GM18508 (cell line): ENCODE measurements around the gene USP53.
"Not testable (repeated sequence)": the region's sequence is repeated elsewhere in the genome, so short reads cannot be mapped to it uniquely, and the experiment has no call there.

Source experiments
- ATAC-seq: cut with Tn5 transposase; IDR thresholded peaks from one replicate; pipeline ENCODE4 v1.9.1; 2021; ENCODE audit warnings: moderate number of reproducible peaks; ENCODE audit not compliant: insufficient read depth, unreplicated experiment

Gene USP53

DNA sequence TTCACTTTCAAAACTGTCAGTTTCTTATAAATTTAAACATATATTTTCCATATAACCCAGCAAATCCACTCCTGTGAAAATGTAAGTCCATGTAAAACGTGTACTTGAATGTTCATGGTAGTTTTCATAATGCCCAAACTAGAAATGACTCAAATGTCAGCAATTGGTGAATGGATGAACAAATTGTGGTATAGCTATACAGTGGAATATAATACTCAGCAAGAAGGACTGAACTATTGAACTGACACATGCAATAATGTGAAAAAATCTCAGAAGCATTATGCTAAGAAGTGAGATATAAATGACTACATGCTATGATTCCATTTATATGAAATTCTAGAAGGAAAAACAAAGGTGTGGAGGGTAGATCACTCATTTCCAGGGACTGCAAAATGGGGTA is 52.2 kb downstream of the USP53 start:
- no peak for ATAC-seq

DNA sequence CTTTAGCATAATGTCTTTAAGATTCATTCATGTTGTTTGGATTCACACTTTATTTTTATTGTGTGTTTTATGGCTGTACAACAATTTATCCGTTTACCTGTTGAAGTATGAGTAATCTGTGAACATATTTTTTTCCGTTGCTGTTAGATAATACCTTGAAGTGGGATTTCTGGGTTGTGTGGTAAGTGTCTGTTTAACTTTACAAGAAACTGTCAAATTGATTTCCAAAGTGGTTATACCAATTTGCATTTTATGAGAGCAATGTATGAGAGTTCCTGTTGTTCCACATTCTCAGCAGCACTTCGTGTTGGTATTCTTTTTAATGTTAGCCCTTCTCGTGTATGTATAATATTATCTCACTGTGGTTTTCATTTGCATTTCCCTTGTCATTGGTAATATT is 53.6 kb downstream of the USP53 start:
- ATAC-seq: no peak

DNA sequence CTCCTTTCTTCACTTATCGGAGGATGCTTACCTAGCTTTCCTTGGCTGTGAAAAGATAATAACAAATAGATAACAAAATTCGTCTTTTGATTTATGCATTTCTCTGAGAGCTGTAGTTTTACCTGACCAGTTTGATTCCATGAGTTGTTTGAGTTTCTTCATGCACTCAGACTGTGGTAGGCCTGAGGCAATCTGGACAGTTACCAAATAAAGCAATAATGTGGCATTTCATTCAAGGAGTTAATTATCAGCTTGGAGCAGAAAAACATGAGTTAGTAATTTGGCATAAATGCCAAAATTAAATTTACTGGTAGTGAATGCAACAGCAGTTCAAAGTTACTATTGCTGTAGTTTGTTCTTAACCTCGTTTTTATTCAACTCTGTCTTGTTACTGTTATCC is 56.0 kb downstream of the USP53 start:
- ATAC-seq: no peak

DNA sequence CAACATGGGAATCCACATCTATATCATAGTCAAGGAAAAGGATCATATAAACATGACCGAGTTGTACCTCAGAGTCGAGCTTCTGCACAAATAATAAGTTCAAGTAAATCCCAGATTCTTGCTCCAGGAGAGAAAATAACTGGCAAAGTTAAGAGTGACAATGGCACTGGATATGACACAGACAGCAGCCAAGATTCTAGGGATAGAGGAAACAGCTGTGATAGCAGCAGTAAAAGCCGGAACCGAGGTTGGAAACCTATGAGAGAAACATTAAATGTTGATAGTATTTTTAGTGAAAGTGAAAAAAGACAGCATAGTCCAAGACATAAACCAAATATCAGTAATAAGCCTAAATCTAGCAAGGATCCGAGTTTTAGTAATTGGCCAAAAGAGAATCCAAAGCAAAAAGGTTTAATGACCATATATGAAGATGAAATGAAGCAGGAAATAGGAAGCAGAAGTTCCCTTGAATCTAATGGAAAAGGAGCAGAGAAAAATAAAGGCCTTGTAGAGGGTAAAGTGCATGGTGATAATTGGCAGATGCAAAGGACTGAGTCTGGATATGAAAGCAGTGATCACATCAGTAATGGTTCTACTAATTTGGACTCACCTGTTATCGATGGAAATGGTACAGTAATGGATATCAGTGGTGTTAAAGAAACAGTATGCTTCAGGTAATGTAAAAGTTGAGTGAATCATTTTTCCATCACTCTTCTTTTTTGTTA is 59.0 kb downstream of the USP53 start:
- no peak for ATAC-seq

DNA sequence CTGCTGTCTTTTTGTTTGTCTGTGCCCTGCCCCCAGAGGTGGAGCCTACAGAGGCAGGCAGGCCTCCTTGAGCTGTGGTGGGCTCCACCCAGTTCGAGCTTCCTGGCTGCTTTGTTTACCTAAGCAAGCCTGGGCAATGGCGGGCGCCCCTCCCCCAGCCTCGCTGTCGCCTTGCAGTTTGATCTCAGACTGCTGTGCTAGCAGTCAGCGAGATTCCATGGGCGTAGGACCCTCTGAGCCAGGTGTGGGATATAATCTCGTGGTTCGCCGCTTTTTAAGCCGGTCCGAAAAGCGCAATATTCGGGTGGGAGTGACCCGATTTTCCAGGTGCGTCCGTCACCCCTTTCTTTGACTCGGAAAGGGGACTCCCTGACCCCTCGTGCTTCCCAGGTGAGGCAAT is 67.0 kb downstream of the USP53 start:
- ATAC-seq: not testable (repeated sequence)

DNA sequence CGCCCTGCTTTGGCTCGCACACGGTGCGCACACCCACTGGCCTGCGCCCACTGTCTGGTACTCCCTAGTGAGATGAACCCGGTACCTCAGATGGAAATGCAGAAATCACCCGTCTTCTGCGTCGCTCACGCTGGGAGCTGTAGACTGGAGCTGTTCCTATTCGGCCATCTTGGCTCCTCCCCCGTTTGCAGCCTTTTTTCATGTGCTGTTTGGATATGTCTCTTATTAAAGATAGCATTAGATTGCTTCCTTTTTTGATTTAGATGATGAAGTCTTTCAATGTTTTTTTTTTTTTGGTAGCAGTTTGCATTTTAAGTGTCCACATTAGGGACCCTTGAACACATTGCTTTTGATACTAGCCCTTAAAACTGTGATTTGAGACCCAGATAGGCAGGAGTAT is 67.4 kb downstream of the USP53 start:
- not testable (repeated sequence) for ATAC-seq

DNA sequence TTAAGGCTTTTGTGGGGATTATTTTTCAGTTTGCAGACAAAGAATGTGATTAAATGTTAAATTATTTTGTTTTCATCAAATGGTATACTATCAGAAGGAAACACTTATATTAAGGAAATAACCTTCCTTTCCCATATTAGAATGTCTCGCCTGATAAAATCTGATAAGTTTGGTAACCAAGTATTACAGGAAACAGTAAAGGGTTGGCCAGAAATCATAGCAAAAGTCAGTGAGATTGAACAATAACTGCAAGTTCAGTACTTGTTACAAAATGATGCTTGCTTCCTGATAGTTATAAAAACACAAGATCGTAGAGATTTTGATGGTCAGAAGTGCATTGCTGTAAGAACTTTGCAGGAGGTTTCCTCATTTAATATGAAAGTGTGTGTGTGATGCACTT is 68.9 kb downstream of the USP53 start:
- no peak for ATAC-seq

DNA sequence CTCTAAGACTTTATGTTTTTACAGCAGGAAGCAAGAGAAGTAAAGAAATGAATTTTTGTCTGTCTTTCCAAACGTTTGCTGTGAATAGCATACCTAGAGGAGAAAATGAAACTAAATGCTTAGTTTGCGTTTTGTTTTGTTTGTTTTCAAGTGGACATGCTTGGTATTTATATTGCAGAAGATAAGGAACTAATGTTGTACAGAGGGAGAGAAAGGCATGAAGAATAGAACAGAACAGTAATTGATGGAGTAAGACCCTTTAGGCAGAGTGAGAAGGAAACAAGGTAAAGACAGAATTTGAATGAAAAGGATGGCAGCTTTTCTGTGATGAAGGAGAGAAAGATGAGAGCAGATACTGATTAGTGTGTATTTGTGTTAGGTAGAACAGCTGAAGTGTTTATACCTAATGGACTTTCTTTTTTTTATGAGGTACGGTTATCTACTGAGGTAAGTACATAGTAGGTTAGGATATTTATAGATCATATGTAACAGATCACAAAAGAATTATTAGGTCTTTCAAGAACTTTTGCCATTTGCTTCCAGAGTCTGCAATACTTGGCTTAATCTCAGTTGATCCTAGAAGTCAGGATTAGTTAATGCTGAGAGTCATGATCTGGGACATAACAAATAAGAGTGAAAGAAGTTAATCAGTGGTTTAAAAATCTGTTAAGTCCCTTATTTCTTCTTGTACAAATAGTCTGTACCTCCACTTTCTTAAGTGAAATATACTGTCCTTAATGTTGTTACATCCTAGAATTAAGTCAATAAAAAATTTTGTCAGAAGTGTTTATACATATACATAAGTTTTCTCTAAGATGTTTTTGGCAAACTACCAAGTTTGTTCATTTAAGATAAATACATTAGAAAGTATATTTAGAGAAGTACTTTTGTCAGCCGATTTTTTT is 72.6 kb downstream of the USP53 start:
- ATAC-seq: no peak

DNA sequence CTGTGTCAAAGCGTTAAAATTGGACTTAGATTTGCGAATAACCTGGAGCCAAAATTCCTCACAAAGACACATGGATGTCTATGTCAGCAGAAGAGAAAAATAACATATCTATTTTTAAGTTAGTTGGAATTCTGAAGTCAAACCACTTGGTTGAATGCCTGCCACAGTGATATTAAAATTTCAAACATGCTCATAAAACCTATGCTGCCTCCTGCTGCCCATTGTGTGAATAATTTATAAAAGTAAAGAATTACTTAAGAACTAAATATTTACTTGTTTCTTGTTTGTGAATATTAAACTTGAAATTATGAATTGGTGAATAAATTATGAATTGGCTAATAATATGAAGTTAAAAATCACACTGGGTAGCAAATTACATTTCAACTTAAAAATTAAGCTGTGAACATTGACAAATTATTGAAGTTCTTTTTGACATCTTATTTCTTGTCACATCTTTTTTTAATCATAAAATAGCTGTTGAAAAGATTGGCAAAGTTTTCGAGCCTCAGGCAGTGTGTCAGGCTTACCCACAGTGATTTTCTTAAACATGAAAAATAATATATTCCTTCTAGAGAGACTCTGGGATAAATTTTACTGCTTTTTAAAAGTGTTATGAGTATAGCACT is 74.0 kb downstream of the USP53 start:
- no peak for ATAC-seq

DNA sequence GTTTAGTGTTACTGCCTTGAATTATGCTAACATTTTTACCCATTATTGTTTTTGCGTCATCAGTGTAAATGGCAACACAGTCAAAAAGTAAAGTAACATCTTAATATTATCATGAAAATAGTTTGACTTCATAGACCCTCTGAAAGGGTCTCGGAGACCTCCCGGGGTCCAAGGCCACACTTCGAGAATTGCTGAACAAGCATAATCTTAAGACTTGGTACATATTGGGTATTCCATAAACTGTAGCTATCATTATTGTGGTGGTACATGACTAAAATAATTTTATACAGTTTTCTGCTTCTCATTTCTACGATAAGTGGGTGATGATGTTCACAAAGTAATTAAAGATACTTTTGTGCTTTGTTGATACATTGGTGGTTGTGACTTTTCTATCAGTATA is 76.8 kb downstream of the USP53 start:
- ATAC-seq: no peak

DNA sequence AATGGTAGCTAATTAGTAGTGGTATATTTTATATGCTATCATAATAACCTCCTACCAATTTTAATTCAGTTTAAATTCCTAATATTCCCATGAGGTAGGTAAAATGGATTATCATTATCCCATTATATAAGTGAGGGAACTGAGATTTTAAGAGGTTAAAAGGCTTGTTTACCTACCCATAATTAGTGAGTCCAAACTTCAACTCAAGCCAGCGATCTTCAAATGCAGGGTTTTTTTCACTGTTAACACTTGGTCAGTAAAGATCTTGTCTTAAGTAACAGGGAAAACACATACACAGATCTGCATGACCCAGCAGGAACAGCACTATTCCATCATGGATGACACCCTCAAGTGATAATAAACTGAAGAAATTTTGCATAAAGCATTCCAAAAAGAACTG is 78.1 kb downstream of the USP53 start:
- no peak for ATAC-seq

DNA sequence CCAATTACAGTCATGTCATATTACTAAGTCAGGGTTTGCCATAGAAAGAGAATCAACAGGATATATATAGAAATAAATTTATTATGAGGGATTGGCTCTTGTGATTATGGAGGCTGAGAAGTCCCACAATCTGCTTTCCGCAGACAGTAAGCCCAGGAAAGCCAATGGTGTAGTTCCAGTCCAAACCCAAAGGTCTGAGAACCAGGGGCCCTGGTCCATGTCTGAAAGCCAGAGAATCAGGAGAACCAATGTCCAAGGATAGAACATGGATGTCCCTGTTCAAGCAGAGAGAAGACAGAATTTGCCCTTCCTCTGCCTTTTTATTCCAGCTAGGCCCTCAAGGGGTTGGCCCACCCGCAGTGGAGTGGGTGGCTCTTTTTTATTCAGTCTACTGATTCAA is 83.8 kb downstream of the USP53 start:
- ATAC-seq: no peak

DNA sequence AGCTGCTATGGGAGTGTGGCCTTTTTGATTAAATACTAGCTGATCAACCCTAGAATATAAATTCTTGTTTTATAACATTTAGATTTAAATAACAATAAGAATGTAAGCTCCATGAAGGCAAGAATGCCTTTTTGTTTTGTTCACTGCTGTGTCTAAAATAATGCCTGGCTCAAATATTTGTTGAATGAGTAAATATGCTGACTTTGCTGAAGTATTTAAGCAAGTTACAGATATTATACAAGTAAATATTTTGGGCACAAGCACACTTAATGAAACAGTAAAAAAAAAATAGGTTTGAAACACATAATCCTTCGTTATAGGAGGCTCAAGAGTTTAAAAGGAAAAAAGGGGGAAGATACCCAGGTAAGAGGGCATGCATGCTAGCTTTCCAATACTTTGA is 85.3 kb downstream of the USP53 start:
- ATAC-seq: no peak

DNA sequence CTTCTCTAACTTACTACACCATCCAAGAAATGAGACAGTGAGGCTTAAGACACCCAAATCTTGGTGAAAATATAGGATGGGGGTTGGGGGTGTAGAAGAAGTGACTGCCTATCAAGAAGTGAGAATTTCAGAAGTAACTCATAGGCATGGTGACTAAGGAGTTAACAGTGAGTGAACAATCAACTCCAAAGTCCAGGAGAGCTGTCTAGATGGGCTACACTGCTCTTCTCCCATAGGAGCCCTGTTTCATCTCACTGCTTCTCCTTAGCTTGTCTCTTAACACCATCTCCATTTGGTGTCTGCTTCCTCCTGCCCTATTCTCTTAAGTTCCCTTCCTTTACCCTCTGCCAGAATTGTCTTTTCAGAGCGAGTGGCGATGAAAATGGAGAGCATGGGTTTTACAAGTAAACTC is 86.8 kb downstream of the USP53 start:
- no peak for ATAC-seq

DNA sequence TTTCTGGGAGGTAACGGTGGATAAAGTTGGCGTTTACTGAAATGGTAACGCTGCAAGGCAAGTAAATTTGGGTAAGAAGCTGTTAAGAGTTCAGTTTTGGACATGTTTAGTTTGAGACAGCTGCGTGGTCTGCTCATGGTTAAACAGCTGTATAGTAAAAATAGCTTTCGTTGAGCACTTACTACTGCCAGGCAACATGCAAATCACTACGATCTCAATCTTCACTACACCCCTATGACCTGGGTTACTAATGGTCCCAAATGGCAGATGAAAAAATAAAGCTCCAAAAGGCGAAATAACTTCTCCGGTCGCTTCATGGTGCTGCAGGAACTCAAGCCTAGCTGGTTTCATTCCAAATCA is 87.2 kb downstream of the USP53 start:
- ATAC-seq: peak; percentile 35

DNA sequence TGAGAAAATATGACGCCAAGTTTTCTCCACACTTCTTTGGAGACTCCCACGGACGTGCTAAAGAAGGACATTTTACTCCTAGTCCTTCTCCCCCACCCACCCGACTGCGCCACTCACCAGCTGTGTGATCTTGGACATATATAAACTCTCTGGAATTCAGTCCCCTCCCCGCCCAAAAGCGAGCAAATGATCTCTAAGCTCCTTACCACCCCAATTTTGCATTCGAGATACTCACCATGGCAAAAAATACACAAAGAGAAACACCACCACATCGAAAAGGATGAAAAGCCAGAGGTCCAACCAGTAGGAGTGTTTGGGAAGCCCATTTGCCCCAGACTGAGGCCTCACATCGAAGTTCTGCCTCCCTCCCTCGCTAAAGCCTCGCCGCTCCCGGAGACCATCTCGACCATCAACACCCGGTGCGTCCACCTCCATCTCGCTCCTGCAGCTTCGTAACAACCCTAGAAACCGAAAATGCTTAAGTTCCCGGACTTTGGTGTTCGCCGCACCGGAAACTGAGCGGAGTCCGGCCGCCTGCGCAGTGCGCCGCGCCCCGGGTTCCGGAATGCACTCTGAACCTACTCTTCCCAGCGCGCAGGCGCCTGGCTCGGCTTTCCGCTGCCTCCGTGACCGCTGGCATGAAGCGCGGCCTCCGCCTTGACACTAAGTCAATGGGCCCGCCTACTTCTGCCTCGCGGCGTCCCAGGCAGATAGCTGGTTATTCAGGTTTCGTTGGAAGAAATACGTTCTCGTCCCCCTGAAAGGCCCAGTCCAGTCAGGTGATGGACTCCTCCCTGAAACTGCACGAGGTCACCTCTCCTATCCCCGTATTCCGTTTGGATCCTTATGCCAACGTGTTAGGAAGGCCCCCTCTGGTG is 87.8 kb downstream of the USP53 start:
- ATAC-seq: peak; percentile 97

DNA sequence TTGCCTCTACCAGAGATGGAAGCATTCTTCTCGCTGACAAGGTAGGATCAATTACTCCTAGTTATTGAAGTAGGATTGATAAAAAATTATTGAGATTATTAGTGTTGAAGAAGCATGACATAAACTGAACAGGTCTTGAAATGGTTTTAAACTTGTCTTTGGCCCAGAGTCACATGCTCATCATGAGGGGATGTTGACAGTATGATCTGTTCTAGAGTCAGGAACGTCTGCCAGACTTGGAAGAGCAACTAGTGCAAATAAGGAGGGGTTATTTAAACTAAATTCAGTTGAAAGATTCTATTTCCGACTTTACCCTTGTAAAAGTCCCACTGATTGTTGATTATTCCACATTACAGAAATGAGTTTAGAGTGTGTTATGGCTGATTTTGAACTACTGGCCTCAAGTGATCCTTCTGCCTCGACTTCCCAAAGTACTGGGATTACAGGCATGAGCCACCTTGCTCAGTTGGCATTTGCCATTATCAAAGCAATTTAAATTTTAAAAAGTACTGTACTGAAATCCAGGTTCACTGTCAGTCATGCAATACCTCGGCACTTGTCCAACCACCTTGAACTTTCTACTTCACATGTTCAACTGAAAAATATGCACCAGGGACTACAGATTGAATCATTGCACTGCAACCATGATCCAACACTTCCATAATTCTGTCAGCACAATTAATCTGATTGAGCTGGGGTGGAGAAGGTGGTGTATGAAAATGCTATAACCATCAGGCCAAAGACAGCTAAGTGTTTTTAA is 89.7 kb downstream of the USP53 start:
- no peak for ATAC-seq

DNA sequence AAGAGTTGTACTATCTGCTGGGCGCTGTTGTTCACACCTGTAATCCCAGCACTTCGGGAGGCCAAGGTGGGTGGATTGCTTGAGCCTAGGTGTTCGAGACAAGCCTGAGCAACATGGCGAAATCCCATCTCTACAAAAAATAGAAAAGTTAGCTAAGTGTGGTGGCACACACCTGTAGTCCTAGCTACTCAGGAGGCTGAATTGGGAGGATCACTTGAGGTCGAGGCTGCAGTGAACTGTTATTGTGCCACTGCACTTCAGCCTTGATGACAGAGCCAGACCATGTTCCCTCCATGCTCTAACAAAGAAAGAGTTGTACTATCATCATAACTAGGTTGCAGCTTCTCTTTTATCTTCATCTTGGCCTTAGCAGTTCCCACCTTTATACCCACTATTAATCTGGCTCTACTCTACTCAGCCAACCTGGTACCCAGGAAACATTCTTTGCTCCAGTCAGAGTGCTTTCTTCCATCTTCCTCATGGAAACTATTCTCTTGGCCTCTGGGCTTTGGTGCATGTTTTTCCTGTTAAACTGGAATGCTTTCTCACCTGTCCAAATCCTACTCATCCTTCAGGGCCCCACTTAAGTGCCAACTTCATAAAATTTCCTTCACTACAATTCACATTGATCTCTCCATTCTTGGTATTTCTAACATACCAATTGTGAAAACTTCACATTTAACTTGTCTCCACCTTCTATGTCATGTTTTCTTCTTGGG is 91.2 kb downstream of the USP53 start:
- no peak for ATAC-seq

DNA sequence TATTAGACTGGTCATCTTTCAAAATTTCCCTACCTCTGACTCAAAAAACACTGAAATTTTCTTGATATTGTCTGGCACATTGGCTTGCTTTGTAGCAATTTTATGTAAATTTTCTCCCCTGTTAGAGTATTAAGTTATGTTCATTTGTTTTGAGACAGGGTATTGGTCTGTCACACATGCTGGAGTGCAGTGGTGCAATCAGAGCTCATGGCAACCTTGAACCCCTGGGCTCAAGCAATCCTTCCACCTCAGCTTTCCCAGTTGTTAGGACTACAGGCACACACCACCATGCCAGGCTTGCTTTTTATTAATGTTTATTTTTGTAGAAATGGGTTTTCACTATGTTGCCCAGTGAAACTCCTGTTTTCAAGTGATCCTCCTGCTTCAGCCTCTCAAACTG is 91.9 kb downstream of the USP53 start:
- ATAC-seq: no peak
